ES-I3 (cell line): ENCODE data around the gene PHACTR3.

Experiments
- H3K36me3 ChIP-seq: 2 replicates; pipeline ENCODE4 v1.6.1; 2013; ENCODE audit warnings: mild to moderate bottlenecking, low read length, control low read depth, moderate library complexity; ENCODE audit not compliant: insufficient read depth
- H3K4me1 ChIP-seq: 2 replicates; pipeline ENCODE4 v1.6.1; 2013; ENCODE audit warnings: mild to moderate bottlenecking, control low read depth, low read length; ENCODE audit not compliant: insufficient read depth
- H3K9ac ChIP-seq: 2 replicates; pipeline ENCODE4 v1.6.1; 2013; ENCODE audit warnings: low read depth, mild to moderate bottlenecking, low read length, moderate library complexity
- H3K9me3 ChIP-seq: 2 replicates; pipeline ENCODE4 v1.6.1; 2013; ENCODE audit warnings: mild to moderate bottlenecking, low read length, moderate library complexity; ENCODE audit not compliant: control insufficient read depth, insufficient read depth

The PHACTR3 gene

GRCh38 chr20:59776059-59776603, 171.8 kb downstream of the PHACTR3 start:
- H3K4me1 ChIP-seq, result no peaks in the 10 kb centered on the region
- no peak overlapping the region for H3K9ac ChIP-seq
- no peaks in the 10 kb centered on the region for H3K36me3 ChIP-seq
- no peaks in the 10 kb centered on the region for H3K9me3 ChIP-seq

DNA sequence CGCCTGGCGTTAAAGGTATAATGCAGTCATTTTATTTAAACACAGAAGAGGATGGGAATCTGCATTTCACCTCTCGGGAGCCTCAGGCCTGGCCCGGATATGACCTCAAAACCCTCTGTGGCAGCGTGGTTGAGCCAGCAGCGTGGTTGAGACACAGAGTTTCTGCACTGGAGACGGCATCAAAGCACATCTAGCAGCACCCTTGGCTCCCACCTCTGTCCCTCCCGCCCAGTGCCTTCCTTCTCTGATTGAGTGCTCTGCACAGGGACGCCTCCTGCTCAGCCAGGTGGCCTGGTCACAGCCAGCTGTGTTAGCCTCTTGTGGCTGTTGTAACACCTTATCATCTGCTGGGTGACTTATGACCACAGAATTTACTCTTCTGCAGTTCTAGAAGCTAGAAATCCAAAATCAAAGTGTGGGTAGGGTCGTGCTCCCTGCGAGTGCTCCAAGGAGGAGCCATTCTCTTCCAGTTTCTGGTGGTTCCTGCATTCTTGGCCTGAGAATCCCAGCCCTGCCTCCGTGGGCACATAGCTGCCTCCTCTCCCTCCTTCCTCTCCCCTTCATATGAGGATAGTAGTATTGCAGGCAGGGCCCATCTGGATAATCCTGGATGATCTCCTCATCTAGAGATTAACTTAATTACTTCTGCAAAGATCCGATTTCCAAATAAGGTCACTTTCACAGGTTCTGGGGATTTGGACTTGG, 172.4 kb downstream of the PHACTR3 start:
- H3K9me3 ChIP-seq, result no peaks in the 10 kb centered on the region
- no peak overlapping the region for H3K9ac ChIP-seq
- H3K4me1 ChIP-seq, result no peaks in the 10 kb centered on the region
- H3K36me3 ChIP-seq, result no peaks in the 10 kb centered on the region

DNA sequence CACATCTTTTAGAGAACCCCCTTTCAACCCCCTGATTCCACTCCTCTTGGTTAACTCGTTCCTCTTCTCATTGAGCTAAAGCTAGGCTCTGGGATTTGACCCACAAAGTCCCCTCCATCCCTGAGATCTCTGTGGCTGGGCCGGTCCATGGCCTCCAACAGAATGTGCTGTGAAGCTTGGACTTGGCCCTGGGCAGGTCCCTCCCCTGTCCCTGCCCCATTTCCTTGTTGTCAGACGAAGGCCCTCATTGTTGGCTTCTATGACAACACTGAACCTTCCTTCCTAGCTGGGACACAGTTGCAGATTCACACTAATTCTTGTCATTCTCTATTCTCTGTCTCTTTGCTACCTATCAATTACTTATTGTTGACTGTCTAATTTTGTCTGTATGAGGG, 173.0 kb downstream of the PHACTR3 start:
- Histone ChIP-seq H3K9me3 (no peaks in the 10 kb centered on the region), H3K36me3 (no peaks in the 10 kb centered on the region), H3K9ac (no peak overlapping the region), H3K4me1 (no peaks in the 10 kb centered on the region)

DNA sequence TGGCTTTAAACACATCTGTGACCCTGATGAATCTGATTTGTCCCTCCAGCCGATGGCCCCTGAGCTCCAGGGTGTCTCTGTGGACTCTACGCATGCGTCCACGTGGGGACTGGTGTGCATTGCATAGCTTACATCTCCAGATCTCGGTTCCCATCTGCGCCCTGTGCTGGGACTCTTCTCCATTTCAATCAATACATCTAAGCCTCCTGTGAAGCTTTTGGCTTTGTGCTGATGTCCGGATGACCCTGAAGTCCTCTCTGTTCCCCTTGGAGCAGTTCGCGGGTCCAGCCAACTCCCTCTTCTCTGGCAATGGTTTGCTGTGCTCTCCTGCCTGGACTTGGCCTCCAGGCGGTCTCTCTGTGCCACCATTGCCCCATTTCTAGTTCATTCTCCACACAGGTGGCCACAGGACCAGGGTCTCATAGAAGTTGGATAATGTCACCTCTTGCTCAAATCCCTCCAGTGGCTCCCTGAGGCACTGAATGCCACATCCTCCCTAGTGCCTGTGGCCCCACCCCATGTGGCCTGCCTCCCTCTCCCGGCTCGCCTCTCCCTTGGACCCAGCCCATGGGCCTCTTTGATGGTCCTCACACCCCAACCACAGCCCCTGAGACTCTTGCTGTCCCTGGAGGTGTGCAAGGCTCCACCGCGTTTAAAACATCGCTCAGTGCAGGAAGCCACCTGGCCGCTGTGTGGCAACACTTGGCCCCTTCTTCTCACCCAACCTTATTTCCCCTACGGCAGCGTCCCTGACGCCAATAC, 173.7 kb downstream of the PHACTR3 start:
- Histone ChIP-seq H3K36me3 (no peaks in the 10 kb centered on the region), H3K9ac (no peak overlapping the region)

GRCh38 chr20:59778615-59779200, 174.4 kb downstream of the PHACTR3 start:
- Histone ChIP-seq H3K9ac (no peak overlapping the region), H3K36me3 (no peaks in the 10 kb centered on the region), H3K4me1 (no peaks in the 10 kb centered on the region), H3K9me3 (no peaks in the 10 kb centered on the region)

More for the DNA sequence above, 173.7 kb downstream of the PHACTR3 start:
- Histone ChIP-seq H3K4me1 (no peaks in the 10 kb centered on the region), H3K9me3 (no peaks in the 10 kb centered on the region)

DNA sequence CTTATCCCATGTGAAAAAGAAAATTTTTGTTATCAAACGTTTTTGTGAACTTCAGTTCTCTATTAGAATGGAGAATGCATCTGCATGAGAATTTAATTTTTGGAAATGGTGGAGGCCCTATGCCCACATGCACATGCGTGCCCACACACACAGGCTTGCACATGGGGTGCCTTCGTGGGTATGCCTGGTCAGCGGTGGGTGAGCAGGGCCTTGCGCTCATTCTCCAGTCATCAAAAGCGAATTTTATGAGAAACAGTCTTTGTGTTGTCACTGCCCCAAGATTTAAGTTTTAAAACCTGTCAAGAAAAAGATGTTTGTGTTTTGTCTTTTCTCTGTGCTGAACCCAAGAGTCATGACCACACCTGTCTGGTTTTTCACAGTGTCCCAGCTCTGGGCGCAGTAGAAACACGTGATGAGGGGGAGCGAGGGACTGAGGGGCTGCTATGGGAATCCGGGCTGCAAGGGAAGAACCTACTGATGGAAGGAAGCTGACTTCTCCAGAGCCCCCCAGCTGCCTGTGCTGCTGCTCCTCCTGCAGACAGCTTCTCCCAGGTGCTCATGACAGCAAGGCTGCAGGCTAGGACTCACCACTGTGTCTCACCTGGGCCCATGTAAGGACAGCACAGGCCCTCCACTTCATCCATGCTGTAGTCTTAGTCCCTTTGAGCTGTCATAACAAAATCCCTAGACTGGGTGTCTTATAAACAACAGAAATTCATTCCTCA, 175.5 kb downstream of the PHACTR3 start:
- Histone ChIP-seq H3K9ac (no peak overlapping the region), H3K9me3 (no peaks in the 10 kb centered on the region), H3K4me1 (no peaks in the 10 kb centered on the region), H3K36me3 (no peaks in the 10 kb centered on the region)

DNA sequence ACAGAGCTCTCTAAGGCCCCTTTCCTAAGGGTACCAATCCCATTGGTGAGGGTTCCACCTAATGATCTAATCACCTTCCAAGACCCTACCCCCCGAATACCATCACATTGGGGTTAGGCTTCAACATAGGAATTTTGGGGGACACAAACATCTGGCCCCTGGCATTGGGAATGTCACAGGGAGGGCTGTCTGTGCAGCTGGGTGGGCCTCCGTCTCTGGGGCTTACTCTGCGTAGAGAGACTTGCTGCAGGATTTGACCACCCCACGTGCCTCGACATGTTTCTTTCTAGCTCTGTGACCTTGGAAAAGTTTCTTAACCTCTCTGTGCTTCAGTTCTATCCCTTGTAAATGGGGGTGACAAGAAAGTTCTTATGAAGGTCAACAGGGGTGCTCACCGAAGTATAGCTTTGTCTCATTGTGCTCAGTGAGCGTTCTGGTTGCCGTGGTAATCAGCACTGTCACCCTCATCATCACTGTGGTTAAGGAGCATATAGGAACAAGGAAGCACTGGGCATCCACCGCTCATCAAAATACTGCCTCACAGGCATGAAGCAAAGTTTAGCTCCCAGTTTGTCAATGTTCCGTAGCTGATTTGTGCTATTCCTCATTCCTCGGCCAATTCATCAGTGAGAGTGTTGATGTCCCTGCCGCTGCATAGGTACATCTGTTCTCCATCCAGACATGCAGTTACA, 176.3 kb downstream of the PHACTR3 start:
- H3K4me1 ChIP-seq, result no peaks in the 10 kb centered on the region
- no peak overlapping the region for H3K9ac ChIP-seq
- H3K9me3 ChIP-seq, result no peaks in the 10 kb centered on the region
- no peaks in the 10 kb centered on the region for H3K36me3 ChIP-seq

DNA sequence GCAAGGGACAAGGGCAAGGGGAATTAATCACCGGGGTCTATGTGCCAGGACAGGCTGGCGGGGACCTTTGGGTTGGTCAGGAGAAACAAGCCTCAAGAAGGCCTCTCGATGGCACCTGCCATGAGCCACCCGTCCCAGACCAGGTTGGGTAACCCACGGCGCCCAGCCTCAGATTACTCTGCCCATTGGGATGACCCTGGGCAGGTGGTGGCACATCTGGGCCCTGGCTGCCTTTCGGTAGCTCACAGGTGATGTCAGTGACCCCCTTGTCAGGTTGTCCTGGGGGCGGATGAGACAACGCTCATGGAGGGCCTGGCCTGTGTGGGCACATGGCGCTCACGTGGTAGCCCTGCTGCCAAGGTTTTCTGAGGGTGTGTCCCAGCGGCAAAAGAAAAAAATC, 176.9 kb downstream of the PHACTR3 start:
- Histone ChIP-seq H3K9ac (no peak overlapping the region), H3K4me1 (no peaks in the 10 kb centered on the region), H3K9me3 (no peaks in the 10 kb centered on the region), H3K36me3 (no peaks in the 10 kb centered on the region)

DNA sequence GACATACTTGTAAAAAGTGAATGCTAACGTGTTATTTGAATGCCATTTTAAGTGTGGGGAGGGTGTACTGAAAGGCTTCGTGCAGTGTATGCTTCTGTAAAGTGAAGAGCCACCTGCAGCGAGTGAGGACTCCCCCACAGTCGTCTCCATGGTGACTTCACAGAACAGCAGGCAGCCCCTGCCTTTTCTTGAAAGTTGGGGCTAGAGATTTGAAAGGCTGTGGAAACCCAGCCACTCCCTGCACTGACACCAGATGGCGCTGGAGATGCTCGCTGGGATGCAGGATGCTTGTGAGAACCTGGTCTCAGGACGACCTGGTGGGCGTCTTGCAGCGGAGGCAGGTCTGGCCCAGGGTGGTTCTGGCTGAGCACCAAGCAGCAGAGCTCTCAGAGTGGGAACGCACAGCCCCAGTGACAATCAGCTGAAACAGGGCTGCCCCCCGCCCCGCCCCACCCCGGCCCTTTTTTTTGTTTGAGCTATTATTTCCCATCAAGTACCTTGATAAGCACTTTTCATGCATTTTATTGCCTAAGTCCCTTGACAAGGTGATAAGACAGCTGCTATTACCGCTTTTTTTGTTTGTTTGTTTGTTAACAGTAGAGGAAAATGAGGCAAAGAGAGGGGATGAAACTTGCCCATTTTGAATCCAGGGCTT, 178.8 kb downstream of the PHACTR3 start:
- H3K9me3 ChIP-seq, result no peaks in the 10 kb centered on the region
- H3K36me3 ChIP-seq, result no peaks in the 10 kb centered on the region
- H3K9ac ChIP-seq, result no peak overlapping the region
- no peaks in the 10 kb centered on the region for H3K4me1 ChIP-seq

- Histone ChIP-seq H3K4me1 (no peaks in the 10 kb centered on the region), H3K9ac (no peak overlapping the region), H3K9me3 (no peaks in the 10 kb centered on the region), H3K36me3 (no peaks in the 10 kb centered on the region)
Measured at GRCh38 chr20:59783641-59784010, 179.3 kb downstream of the PHACTR3 start.

DNA sequence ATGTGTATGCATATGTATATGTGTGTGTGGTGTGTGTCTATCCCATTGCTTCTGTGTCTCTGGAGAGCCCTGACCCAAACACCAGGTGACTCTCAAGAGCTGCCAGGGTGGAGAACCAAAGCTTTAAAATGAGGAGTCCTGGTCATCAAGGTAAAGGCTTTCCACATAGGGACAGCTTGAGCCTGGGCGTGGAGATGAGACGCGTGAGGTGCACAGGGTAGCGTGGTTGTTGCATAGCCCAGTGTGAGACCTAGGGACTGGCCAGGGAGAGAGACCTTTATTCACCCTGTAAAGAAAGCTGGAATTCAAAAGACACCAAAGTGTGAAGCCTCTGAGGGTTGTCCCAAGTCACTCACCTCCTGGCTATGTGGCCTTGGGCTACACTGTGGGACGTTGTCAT, 180.0 kb downstream of the PHACTR3 start:
- Histone ChIP-seq H3K4me1 (no peaks in the 10 kb centered on the region), H3K9ac (no peak overlapping the region), H3K9me3 (no peaks in the 10 kb centered on the region), H3K36me3 (no peaks in the 10 kb centered on the region)

GRCh38 chr20:59784791-59785668, 180.7 kb downstream of the PHACTR3 start:
- H3K36me3 ChIP-seq, result no peaks in the 10 kb centered on the region

DNA sequence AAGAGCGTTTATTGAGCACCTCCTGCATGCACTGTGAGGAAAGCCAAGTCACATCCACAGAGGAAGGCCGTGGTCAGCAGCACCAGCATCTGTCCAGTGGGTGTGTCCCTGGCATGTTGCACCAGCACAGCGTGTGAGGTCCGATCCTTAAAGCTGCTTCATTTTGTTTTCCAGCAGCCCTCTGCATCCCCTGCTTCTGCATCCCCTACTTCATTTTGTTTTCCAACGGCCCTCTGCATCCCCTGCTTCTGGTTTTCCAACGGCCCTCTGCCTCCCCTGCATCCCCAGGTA, 181.3 kb downstream of the PHACTR3 start:
- Histone ChIP-seq H3K36me3 (no peaks in the 10 kb centered on the region), H3K9me3 (no peaks in the 10 kb centered on the region), H3K9ac (no peak overlapping the region), H3K4me1 (no peaks in the 10 kb centered on the region)

More at GRCh38 chr20:59784791-59785668, 180.7 kb downstream of the PHACTR3 start:
- H3K9ac ChIP-seq, result no peak overlapping the region
- H3K9me3 ChIP-seq, result no peaks in the 10 kb centered on the region
- H3K4me1 ChIP-seq, result no peaks in the 10 kb centered on the region
